ENCODE results near the gene B3GAT3.
"Not testable (repeated sequence)": the region's sequence is repeated elsewhere in the genome, so short reads cannot be mapped to it uniquely, and the experiment has no call there.

GRCh38 chr11:62571493-62571892 lies 50.3 kb downstream of the B3GAT3 start:
- TF ChIP-seq, protein P1, sequence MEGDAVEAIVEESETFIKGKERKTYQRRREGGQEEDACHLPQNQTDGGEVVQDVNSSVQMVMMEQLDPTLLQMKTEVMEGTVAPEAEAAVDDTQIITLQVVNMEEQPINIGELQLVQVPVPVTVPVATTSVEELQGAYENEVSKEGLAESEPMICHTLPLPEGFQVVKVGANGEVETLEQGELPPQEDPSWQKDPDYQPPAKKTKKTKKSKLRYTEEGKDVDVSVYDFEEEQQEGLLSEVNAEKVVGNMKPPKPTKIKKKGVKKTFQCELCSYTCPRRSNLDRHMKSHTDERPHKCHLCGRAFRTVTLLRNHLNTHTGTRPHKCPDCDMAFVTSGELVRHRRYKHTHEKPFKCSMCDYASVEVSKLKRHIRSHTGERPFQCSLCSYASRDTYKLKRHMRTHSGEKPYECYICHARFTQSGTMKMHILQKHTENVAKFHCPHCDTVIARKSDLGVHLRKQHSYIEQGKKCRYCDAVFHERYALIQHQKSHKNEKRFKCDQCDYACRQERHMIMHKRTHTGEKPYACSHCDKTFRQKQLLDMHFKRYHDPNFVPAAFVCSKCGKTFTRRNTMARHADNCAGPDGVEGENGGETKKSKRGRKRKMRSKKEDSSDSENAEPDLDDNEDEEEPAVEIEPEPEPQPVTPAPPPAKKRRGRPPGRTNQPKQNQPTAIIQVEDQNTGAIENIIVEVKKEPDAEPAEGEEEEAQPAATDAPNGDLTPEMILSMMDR (IDR thresholded peaks at IDR 0.05), result not testable (repeated sequence)
- TF ChIP-seq EP300 (IDR thresholded peaks at IDR 0.05; ENCODE audit: low read depth), result not testable (repeated sequence)
